Effector CD8-positive, alpha-beta T cell (primary cell): Measurements from ENCODE around the gene MAST2.
"Not testable (repeated sequence)": the region's sequence is repeated elsewhere in the genome, so short reads cannot be mapped to it uniquely, and the experiment has no call there.

Source experiments
- DNase-seq: peaks from one replicate; lab custom pipeline; 2025; lab: John Stamatoyannopoulos, UW

Gene MAST2

DNA sequence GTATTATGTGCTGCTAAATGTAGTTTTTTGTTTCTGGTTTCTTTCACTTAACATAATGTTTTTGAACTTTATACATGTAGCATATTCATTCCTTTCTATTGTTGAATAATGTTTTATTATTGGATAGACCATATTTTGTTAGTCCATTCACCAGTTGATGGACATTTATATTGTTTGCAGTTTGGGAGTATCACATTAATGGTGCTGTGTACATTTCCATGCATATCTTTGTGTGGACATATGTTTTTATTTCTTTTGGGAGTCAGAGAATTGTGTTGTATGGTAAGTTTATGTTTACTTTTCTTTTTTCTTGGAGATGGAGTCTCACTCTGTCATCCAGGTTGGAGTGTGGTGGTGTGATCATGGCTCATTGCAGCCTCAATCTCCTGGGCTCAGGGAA is 134.6 kb downstream of the MAST2 start:
- no peak for DNase-seq

- no peak for DNase-seq
Measured at GRCh38 chr1:45942411-45942810, 139.0 kb downstream of the MAST2 start.

DNA sequence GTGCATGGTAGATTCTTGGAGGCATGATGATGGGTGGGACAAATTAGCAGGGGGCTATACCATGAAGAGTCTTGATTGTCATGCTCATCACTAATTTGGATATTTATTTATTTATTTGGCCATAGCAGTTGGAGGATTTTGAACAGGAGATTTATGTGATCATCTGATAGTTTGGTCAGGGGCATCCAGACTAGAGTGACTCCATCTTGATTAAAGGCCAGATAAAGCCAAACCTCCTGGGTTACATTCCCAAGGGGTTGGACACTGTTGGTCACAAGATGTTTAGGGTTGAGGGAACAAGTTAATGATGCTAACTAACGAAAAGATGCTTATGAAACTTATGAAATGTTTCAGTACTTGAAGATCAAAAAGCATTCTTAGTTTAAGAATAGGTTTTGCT is 139.8 kb downstream of the MAST2 start:
- no peak for DNase-seq

DNA sequence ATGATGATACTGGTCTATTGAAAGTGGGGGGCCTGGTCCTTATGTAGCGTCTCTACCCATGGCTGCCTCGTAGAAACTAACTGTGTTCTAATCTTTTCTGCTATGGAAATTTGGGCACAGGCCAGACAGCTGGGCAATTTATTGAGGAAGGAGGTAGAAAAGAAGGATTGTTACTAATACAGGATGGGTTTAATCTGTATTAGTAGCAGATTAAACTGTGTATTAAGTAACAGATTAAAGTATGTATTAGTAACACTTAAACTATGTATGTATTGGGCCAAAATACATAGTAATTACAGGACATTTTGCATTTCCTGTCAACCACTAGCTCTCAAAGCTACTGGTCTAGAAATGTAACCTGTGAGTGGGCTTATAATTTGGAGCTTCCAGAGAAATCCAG is 142.0 kb downstream of the MAST2 start:
- DNase-seq = no peak

DNA sequence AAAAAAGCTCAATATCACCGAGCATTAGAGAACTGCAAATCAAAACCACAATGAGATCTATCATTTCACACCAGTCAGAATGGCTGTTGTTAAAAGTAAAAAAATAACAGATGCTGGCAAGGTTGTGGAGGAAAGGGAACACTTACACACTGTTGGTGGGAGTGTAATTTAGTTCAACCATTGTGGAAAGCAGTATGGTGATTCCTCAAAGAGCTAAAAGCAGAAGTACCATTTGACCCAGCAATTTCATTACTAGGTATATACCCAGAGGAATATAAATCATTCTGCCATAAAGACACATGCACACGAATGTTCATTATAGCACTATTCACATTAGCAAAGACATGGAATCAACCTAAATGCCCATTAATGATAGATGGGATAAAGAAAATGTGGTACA is 146.1 kb downstream of the MAST2 start:
- not testable (repeated sequence) for DNase-seq

GRCh38 chr1:45952072-45952471 is 148.7 kb downstream of the MAST2 start:
- no peak for DNase-seq

DNA sequence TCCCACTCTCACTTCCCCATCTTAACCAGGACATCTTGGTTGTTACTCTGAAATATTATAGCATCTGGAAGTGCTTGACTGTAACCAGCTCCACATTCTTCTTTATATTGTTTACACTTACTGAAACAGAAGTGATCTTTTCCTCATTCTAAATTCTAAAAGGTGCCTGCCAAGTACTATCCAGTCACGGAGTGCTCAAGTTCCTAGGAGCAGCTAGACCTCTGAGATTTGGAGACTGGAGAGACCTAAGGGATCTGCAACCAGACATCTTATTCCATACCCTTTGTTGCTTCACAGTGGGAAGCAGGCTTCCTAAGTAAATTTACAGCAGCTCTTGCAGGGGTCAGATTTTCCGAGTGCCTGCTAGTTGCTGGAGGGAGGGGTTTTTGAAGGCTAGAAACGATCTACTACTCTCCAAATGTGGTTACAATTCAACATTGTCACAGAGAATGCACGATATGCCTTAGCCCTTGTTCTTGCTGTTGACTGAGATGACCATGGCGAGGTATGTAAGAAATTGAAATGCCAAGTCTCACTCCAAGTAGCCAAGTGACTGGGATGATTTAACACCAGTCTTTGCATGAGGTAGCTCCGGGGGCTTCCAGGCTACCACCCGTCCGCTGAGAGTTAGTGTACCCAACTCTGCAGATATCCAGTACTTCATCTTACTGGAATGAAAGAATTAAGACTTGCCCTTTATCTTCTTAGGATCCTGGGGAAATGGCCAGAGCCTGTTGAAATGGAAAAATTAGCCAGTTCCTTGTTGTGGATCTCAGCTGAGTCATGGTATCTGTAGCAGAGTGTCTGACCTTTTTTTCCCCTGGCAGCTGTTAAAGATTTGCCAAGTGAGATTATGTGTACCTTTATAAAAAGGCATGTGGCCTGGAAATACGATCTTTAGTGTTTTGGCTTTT is 150.8 kb downstream of the MAST2 start:
- DNase-seq = no peak

- DNase-seq = no peak
Measured at GRCh38 chr1:45957684-45958083, 154.3 kb downstream of the MAST2 start.

DNA sequence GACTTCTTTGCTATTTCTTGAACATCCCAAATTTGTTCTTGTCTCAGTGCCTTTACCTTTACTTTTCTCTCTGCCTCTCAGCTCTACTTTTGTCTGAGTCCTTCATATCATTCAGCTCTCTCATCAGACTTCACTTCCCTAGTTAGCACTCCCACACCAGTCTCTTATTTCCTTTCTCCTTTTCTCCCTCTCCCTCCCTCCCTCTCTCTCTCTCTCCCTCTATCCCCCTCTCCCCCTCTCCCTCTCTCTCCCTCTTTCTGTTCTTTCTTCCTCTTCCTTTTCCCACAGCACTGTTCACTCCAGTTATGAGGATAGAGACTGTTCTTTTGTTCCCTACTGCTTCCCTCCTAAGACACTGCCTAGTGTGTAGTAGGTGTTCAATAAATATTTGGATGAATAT is 154.9 kb downstream of the MAST2 start:
- no peak for DNase-seq

- DNase-seq = no peak
Measured at GRCh38 chr1:45960930-45961715, 157.7 kb downstream of the MAST2 start.

- not testable (repeated sequence) for DNase-seq
Measured at GRCh38 chr1:45961936-45962335, 158.5 kb downstream of the MAST2 start.

DNA sequence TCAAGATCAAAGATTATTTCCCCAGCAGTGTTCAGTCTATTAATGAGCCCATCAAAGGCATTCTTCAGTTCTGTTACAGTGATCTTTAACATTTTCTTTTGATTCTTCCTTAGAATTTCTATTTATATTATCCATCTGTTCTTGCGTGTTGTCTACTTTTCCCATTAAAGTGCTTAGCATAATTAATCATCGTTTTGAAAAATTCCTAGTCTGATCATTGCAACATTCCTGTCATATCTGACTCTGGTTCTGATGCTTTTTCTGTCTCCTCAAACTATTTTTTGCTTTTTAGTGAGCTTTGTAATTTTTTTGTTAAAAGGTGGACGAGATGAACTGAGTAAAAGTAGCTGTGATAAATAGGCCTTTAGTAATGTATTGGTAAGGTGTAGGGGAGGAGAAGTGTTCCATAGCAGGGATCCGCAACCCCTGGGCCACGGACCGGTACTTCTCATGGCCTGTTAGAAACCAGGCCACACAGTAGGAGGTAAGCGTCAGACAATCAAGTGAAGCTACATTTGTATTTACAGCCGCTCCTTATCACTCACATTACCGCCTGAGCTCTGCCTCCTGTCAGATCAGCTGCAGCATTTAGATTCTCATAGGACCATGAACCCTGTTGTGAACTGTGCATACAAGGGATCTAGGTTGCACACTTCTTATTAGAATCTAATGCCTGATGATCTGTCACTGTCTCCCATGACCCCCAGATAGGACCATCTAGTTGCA is 165.7 kb downstream of the MAST2 start:
- no peak for DNase-seq

GRCh38 chr1:45969866-45970265 is 166.5 kb downstream of the MAST2 start:
- DNase-seq = no peak

DNA sequence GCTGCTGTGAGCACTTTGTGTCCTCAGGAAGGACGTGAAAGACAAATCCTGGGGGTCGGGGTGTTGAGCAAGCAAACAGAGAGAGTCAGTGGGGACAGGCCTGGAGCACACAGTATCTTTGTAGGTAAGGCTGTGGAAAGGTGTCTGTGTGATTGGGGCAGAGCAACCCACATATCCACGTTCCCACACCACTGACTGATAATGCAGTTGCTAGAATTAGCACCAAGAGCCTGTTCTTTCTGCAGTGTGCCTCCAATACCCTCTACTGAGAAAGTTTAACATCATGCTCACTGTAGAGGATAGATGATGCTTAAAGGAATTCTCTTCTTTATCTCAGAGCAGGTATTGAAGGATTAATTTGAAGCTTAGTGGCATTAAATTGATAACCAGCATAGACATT is 167.9 kb downstream of the MAST2 start:
- DNase-seq = no peak

DNA sequence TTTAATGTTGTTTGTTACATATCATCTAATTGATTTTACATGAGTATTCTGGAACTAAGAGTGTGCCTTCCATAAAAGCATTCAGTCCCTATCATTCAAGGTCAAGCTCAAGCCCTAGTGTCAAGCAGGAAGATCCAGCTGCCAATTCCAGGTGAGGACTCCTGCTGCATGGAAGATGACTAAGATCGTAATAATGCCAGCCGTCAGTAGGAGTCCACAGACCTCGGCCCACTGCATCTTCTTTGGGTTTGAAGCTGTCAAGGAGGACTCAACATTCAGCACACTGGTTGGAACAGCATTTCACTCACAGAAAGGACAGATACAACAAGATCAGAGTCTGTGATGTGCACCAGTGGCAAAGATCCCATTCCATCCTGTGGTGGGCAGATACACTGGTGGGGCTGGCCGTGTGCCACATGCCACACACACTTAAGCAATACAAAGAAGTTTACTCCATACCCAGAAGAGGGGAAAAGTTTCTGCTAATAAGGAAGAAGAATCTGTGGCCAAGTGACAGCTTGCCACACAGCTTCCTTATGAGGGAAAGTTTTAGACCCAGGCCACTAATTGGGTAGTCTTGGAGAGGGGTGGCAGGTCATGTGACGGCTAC is 168.6 kb downstream of the MAST2 start:
- no peak for DNase-seq

DNA sequence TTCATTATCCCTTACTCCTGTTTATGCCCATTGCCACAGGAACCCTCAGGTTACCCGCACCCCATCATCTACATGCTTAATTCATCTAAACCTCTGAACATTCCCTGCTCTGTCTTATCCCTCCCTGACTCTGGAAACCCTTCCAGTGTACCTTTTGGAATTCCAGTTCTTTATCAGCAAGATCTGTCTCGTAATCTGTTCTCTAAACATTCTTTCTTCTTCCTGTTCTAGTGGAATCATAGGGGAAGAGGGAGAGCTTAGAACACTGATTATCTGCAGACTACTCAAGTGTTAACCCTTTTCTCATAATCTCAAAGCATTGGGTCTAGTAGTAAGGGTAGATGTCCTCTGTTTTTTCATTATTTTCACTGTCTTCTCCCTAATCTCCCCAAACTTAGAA is 169.2 kb downstream of the MAST2 start:
- DNase-seq = no peak

GRCh38 chr1:45973121-45973520 is 169.7 kb downstream of the MAST2 start:
- DNase-seq = no peak

DNA sequence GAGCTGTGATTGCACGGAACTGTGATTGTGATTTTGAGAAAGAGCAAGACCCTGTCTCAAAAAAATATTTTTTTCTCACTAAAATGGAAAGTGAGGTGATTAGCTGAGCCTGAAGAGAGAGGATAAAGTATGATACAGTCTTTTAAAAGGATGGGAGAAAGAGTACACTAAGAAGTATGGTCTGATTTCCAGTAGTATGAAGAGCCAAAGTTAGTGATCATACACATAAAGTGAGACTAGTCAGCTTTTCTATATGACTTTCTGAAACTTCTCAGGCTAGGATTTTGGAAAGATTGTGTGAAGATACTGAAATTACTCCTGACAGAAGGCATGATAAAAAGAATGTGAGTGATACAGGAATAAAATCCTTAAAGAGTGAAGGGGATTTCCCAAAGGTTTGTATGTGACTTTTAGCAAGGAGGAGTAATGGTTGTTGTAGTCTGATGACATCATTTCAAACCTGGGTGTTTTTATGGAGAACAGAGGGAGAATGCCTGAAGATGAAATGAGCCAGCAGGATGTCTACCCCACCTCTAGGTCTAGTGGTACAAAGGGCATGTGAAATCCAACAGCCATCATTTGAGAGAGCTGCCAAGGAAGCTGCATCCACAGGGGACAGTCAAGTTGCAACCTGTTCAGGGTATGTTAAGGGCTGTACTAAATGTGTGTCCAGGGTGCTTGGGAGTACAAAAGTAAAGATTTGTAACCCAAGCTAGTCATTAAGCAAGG is 171.3 kb downstream of the MAST2 start:
- DNase-seq = no peak

- DNase-seq = no peak
Measured at GRCh38 chr1:45976623-45977022, 173.2 kb downstream of the MAST2 start.

- DNase-seq = no peak
Measured at GRCh38 chr1:45979074-45979777, 175.8 kb downstream of the MAST2 start.

GRCh38 chr1:45979778-45980176 is 176.4 kb downstream of the MAST2 start:
- no peak for DNase-seq
